Keratinocyte (primary cell): ENCODE measurements around the gene CARD16. TPM values are rescaled to one million over a fixed set of nuclear protein-coding genes. Genes with fewer than 3 reads are reported as not detected.
"Not testable (repeated sequence)": the region's sequence is repeated elsewhere in the genome, so short reads cannot be mapped to it uniquely, and the experiment has no call there.

Source experiments
- DNase-seq: peaks from one replicate; pipeline ENCODE4 v3.0.0-alpha.2; 2011; ENCODE audit warnings: low read depth, missing footprints, low spot score
- FAIRE-seq: peaks from 2 replicates; lab custom pipeline; 2011; peaks lifted over from hg19 to GRCh38; lab: Jason Lieb, UNC
- H2AFZ ChIP-seq: 2 replicates; pipeline ENCODE4 v1.6.0; 2012; ENCODE audit warnings: low read length, control low read depth, inconsistent platforms; ENCODE audit not compliant: control insufficient read depth
- H3K27ac ChIP-seq: 2 replicates; pipeline ENCODE4 v1.5.1; 2011; ENCODE audit warnings: low read length; ENCODE audit not compliant: control insufficient read depth, insufficient read depth
- H3K27me3 ChIP-seq: 3 replicates; pipeline ENCODE4 v1.6.0; 2011; ENCODE audit warnings: low read length; ENCODE audit not compliant: control insufficient read depth, insufficient read depth; ENCODE audit errors: extremely low read depth
- H3K36me3 ChIP-seq, 2 experiments: 2 replicates in 1 of 2; 3 replicates in 1 of 2; pipeline ENCODE4 v1.5.1; 2011; ENCODE audit warnings: low read length in 2 of 2, mild to moderate bottlenecking in 1 of 2; ENCODE audit not compliant: control insufficient read depth in 2 of 2, insufficient read depth in 2 of 2; ENCODE audit errors: extremely low read depth in 1 of 2
- H3K4me1 ChIP-seq: 3 replicates; pipeline ENCODE4 v1.5.1; 2011; ENCODE audit warnings: low read length; ENCODE audit not compliant: control insufficient read depth, insufficient read depth; ENCODE audit errors: extremely low read depth
- H3K4me2 ChIP-seq: 3 replicates; pipeline ENCODE4 v1.6.0; 2011; ENCODE audit warnings: low read depth, low read length; ENCODE audit not compliant: control insufficient read depth, insufficient read depth; ENCODE audit errors: extremely low read depth
- H3K4me3 ChIP-seq, 3 experiments: fragments of 200-600 bp in 1 of 3; sonication (generic) in 1 of 3; 2 replicates in 2 of 3; 3 replicates in 1 of 3; pipeline ENCODE4 v1.5.1; 2011 to 2016; ENCODE audit warnings: low read length in 3 of 3, mild to moderate bottlenecking in 3 of 3, control low read depth in 2 of 3, inconsistent platforms in 1 of 3, low read depth in 1 of 3, mixed read lengths in 1 of 3, mixed run types in 1 of 3, moderate library complexity in 1 of 3; ENCODE audit not compliant: control insufficient read depth in 2 of 3, insufficient read depth in 2 of 3; ENCODE audit errors: extremely low read depth in 1 of 3
- H3K79me2 ChIP-seq: 2 replicates; pipeline ENCODE4 v1.6.0; 2012; ENCODE audit warnings: low read length; ENCODE audit not compliant: control insufficient read depth, insufficient read depth
- H3K9ac ChIP-seq: 3 replicates; pipeline ENCODE4 v1.6.0; 2011; ENCODE audit warnings: low read length; ENCODE audit not compliant: control insufficient read depth, insufficient read depth; ENCODE audit errors: extremely low read depth
- H3K9me1 ChIP-seq: 3 replicates; pipeline ENCODE4 v1.6.0; 2011; ENCODE audit warnings: low read length; ENCODE audit not compliant: control insufficient read depth, insufficient read depth; ENCODE audit errors: extremely low read depth
- H3K9me3 ChIP-seq: 2 replicates; pipeline ENCODE4 v1.5.1; 2012; ENCODE audit warnings: low read depth, low read length; ENCODE audit not compliant: control insufficient read depth
- H4K20me1 ChIP-seq: 3 replicates; pipeline ENCODE4 v1.6.0; 2011; ENCODE audit warnings: low read length; ENCODE audit not compliant: control insufficient read depth, insufficient read depth; ENCODE audit errors: extremely low read depth
- EZH2 ChIP-seq: IDR thresholded peaks from one replicate; pipeline ENCODE4 v1.6.1; 2012; ENCODE audit warnings: inconsistent platforms, mild to moderate bottlenecking, low read length, moderate library complexity
- dilution Hi-C: fragments of 300-500 bp; cut with MboI; formaldehyde crosslinking; loops from one replicate; pipeline ENCODE4 v1.7.0; 2020; ENCODE audit warnings: low sequenced_read_pairs; ENCODE audit not compliant: extremely low pct_ligation_motif_present
- polyA plus RNA-seq, 5 experiments: library from polyadenylated mRNA; depleted of rRNA in 3 of 5; stranded (reverse) in 3 of 5; stranded (forward) in 1 of 5; unstranded in 1 of 5; fragments of >200 nt; gene quantifications; 1 replicate in 1 of 5; 2 replicates in 3 of 5; 3 replicates in 1 of 5; pipeline versions ENCODE4 v1.2.1 to v1.2.3, GENCODE V29; 2011 to 2012; ENCODE audit warnings: missing spikeins in 2 of 5, low read depth in 1 of 5, low replicate concordance in 1 of 5
- TF ChIP-seq, protein P1 (sequence below), 3 experiments: IDR thresholded peaks in 1 of 3; conservative IDR thresholded peaks in 1 of 3; optimal IDR thresholded peaks in 1 of 3; 2 replicates in 2 of 3; 3 replicates in 1 of 3; pipeline versions ENCODE3 to v1.5.1; 2011; ENCODE audit warnings: low read length in 3 of 3, mild to moderate bottlenecking in 3 of 3, moderate library complexity in 2 of 3, control low read depth in 1 of 3, inconsistent platforms in 1 of 3; ENCODE audit not compliant: insufficient read depth in 2 of 3; ENCODE audit errors: extremely low read depth in 1 of 3

Gene CARD16
- polyA plus RNA-seq, 1 donor (not counting 4 experiments of a cell fraction or from before 2014, with no cell fraction given) = 16.6 TPM

DNA sequence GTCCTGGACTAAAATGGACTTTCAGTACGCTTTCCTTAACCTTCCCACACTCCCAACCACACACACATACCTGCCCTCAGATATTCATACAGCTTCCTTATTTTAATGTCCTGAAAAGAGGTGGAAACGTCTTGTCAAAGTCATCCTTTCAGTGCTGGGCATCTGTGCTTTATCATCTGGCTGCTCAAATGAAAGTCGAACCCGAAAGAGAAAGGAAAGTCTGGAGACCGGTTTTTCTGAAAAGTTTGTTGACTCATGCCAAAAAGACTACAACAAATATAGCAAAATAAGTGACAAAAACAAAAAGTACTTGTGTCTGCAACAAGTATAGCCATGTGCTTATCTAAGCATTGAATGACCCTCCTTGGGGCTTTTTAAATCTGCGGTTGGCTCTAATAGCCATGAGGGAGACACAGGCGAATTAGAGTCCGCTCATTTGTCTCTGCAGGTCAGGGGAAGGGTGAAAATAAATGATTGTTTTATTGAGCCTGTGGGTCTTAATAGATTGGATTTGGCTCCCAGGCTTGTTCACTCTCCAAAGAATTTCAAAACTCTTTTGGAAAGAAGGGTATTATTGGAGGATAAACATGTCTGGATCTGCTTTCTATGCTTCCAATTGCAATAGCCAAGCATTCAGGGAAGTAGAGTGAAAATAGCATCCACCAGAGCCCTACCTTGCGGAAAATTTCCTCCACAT is 18.3 kb upstream of the CARD16 start:
- H3K9ac ChIP-seq, H3K4me1 ChIP-seq, H3K27ac ChIP-seq, dilution Hi-C loops, H3K79me2 ChIP-seq, H3K9me1 ChIP-seq, H3K9me3 ChIP-seq, H4K20me1 ChIP-seq, FAIRE-seq, H3K36me3 ChIP-seq, DNase-seq, H3K27me3 ChIP-seq: not testable (repeated sequence)
- peak overlapping the region; percentile 66 for H2AFZ ChIP-seq
- H3K4me3 ChIP-seq = peak overlapping the region in 1 of 3 experiments; percentile 13
- peak overlapping the region; percentile 54 for H3K4me2 ChIP-seq

GRCh38 chr11:105057432-105057831 is 12.3 kb upstream of the CARD16 start:
- no peak for TF ChIP-seq EZH2
- TF ChIP-seq, protein P1, sequence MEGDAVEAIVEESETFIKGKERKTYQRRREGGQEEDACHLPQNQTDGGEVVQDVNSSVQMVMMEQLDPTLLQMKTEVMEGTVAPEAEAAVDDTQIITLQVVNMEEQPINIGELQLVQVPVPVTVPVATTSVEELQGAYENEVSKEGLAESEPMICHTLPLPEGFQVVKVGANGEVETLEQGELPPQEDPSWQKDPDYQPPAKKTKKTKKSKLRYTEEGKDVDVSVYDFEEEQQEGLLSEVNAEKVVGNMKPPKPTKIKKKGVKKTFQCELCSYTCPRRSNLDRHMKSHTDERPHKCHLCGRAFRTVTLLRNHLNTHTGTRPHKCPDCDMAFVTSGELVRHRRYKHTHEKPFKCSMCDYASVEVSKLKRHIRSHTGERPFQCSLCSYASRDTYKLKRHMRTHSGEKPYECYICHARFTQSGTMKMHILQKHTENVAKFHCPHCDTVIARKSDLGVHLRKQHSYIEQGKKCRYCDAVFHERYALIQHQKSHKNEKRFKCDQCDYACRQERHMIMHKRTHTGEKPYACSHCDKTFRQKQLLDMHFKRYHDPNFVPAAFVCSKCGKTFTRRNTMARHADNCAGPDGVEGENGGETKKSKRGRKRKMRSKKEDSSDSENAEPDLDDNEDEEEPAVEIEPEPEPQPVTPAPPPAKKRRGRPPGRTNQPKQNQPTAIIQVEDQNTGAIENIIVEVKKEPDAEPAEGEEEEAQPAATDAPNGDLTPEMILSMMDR (optimal IDR thresholded peaks at IDR 0.05 in 1 of 3, IDR thresholded peaks at IDR 0.05 in 1 of 3, conservative IDR thresholded peaks at IDR 0.05 in 1 of 3; ENCODE audit: extremely low read depth in 1 of 3, insufficient read depth in 2 of 3, low read length in 3 of 3) = no peak
- H2AFZ ChIP-seq = no peak overlapping the region
- no peaks in the 10 kb centered on the region for H3K27me3 ChIP-seq
- H3K4me3 ChIP-seq = no peak overlapping the region
- H3K4me2 ChIP-seq = no peak overlapping the region
- H4K20me1 ChIP-seq = no peaks in the 10 kb centered on the region
- no peaks in the 10 kb centered on the region for H3K4me1 ChIP-seq
- dilution Hi-C loops = no loop called here
- H3K27ac ChIP-seq = no peak overlapping the region
- no peaks in the 10 kb centered on the region for H3K79me2 ChIP-seq
- no peaks in the 10 kb centered on the region for H3K9me3 ChIP-seq
- no peaks in the 10 kb centered on the region for H3K36me3 ChIP-seq
- no peaks in the 10 kb centered on the region for H3K9me1 ChIP-seq
- H3K9ac ChIP-seq = no peak overlapping the region
- DNase-seq (no peak), FAIRE-seq (no peak)

DNA sequence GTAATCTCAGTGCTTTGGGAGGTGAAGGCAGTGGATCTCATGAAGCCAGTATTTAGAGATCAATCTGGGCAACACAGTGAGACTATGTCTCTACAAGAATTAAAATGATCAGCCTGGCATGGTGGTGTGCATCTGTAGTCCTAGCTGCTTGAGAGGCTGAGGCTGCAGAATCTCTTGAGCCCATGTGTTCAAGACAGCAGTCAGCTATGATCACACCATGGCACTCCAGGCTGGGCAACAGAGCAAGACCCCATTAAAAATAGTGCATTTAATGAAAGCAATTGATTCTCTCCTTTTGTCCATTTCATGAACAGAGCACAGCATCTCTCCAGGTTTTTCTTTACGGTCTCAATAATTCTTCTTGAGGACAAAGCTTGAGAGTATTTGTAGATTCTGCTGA is 11.3 kb upstream of the CARD16 start:
- DNase-seq = no peak
- Histone ChIP-seq H3K4me1 (no peaks in the 10 kb centered on the region), H3K9ac (no peak overlapping the region), H3K36me3 (no peaks in the 10 kb centered on the region), H3K9me1 (no peaks in the 10 kb centered on the region), H2AFZ (no peak overlapping the region), H3K27ac (no peak overlapping the region), H3K9me3 (no peaks in the 10 kb centered on the region), H3K4me3 (no peak overlapping the region), H3K4me2 (no peak overlapping the region), H3K27me3 (no peaks in the 10 kb centered on the region), H4K20me1 (no peaks in the 10 kb centered on the region), H3K79me2 (no peaks in the 10 kb centered on the region)
- no peak for TF ChIP-seq EZH2
- TF ChIP-seq, protein P1 (optimal IDR thresholded peaks at IDR 0.05 in 1 of 3, IDR thresholded peaks at IDR 0.05 in 1 of 3, conservative IDR thresholded peaks at IDR 0.05 in 1 of 3; ENCODE audit: extremely low read depth in 1 of 3, insufficient read depth in 2 of 3, low read length in 3 of 3) = no peak
- no peak for FAIRE-seq
- dilution Hi-C loops = no loop called here
